ENCODE measurements around the gene KIAA1191. TPM values are rescaled to one million over a fixed set of nuclear protein-coding genes. Genes with fewer than 3 reads are reported as not detected.

KIAA1191 gene
- total and polyA plus RNA-seq, 2 of the 8 experiments (the other 6 are each of a cell fraction or from before 2014, with no cell fraction given), result 86.4 to 88.0 TPM

GRCh38 chr5:176394096-176394495 is 32.5 kb upstream of the KIAA1191 start:
- no peak overlapping the region for H3K27ac ChIP-seq (ENCODE audit: low read depth, low read length)
- H3K23me2 ChIP-seq (ENCODE audit: low read depth, low read length), result peaks cover 2% of the 10 kb centered on the region; the same call in 1 of the 2 replicates
- H4K20me1 ChIP-seq (replicated peaks in 1 of 2; ENCODE audit: control insufficient read depth in 1 of 2, insufficient read depth in 2 of 2, low read length in 2 of 2), result peaks cover 0 to 1% of the 10 kb centered on the region in 2 experiments
- H3K27me3 ChIP-seq (replicated peaks in 1 of 4; ENCODE audit: control insufficient read depth in 3 of 4, extremely low read depth in 1 of 4, insufficient read depth in 3 of 4, low read length in 3 of 4), result no peaks in the 10 kb centered on the region
- no peak overlapping the region for H3K18ac ChIP-seq (ENCODE audit: extremely low read depth, low read length)
- H4K91ac ChIP-seq (replicated peaks; ENCODE audit: insufficient read length, low read length), result no peak overlapping the region
- no peaks in the 10 kb centered on the region; a peak in 1 of 8 replicates for H3K36me3 ChIP-seq (ENCODE audit: control insufficient read depth in 2 of 4, insufficient read depth in 4 of 4, low read length in 3 of 4)
- no peak overlapping the region for H3K23ac ChIP-seq (ENCODE audit: insufficient read length)
- H3K4ac ChIP-seq (replicated peaks; ENCODE audit: insufficient read length, low read depth, low read length), result no peak overlapping the region
- H2AFZ ChIP-seq (ENCODE audit: low read length), result no peak overlapping the region
- no peak overlapping the region for H3K4me2 ChIP-seq (ENCODE audit: insufficient read depth in 1 of 2, low read depth in 2 of 2, low read length in 2 of 2)
- H2BK15ac ChIP-seq (ENCODE audit: low read length), result no peak overlapping the region
- H3K4me3 ChIP-seq (ENCODE audit: extremely low read depth in 1 of 4, insufficient read depth in 2 of 4, low read depth in 3 of 4, low read length in 4 of 4), result no peak overlapping the region
- H4K5ac ChIP-seq (ENCODE audit: insufficient read length, low read depth, low read length), result no peak overlapping the region
- no peak overlapping the region for H2BK120ac ChIP-seq (replicated peaks; ENCODE audit: low read depth, low read length)
- no peak for FAIRE-seq
- no peak overlapping the region for H2BK20ac ChIP-seq (ENCODE audit: low read length)
- H3K9me3 ChIP-seq (ENCODE audit: insufficient read depth in 2 of 2, low read depth in 1 of 2, low read length in 1 of 2), result no peaks in the 10 kb centered on the region
- no peak overlapping the region for H3K9ac ChIP-seq (replicated peaks in 1 of 4; ENCODE audit: extremely low read depth in 1 of 4, low read depth in 3 of 4, low read length in 3 of 4)
- no peak for DNase-seq (ENCODE audit: low read depth in 1 of 2, low spot score in 2 of 2)
- no peak overlapping the region for H3K56ac ChIP-seq (replicated peaks; ENCODE audit: insufficient read length, low read depth, low read length)
- CTCF ChIA-PET (ENCODE audit: partially characterized antibody), result interaction anchor here (7.9 kb wide), 1 partner anchor 12 kb away, joined by 83 read pairs; no protein-coding TSS in a partner anchor
- no peak overlapping the region for H4K8ac ChIP-seq (ENCODE audit: extremely low read depth, insufficient read depth, low read length)
- no peaks in the 10 kb centered on the region; the same call in 1 of the 2 replicates for H3K79me1 ChIP-seq (ENCODE audit: low read depth, low read length)
- H2BK5ac ChIP-seq (ENCODE audit: low read depth, low read length), result no peak overlapping the region
- 88% methylated on average over 8 of the region's 9 CpGs; no CpG with 5 or more reads in 1 of the 2 experiments for WGBS, 2 experiments (ENCODE audit: extremely low coverage in 1 of 2, insufficient coverage in 1 of 2, insufficient read length in 1 of 2, insufficient replicate concordance in 2 of 2, low coverage in 1 of 2, low lambda C conversion rate in 2 of 2, missing lambda C conversion rate in 1 of 2)
- POLR2A ChIA-PET (ENCODE audit: partially characterized antibody), result interaction anchor here (0.9 to 10.2 kb wide), 5 partner anchors 12 to 144 kb away, joined by 3 to 57 read pairs (median 3); partner anchors contain the start of gene RNF44
- H3K14ac ChIP-seq (ENCODE audit: insufficient read length), result no peak overlapping the region
- no peak overlapping the region for H2BK12ac ChIP-seq (ENCODE audit: low read depth, low read length)
- no peaks in the 10 kb centered on the region for H3K4me1 ChIP-seq (replicated peaks in 1 of 4; ENCODE audit: control insufficient read depth in 3 of 4, insufficient read depth in 4 of 4, low read length in 3 of 4)
- H2AK5ac ChIP-seq (ENCODE audit: low read depth, low read length), result no peak overlapping the region
- H3K79me2 ChIP-seq (ENCODE audit: control insufficient read depth in 1 of 2, insufficient read depth in 2 of 2, low read length in 2 of 2), result no peaks in the 10 kb centered on the region
- no peak for TF ChIP-seq SIRT6 (IDR thresholded peaks at IDR 0.05; ENCODE audit: low read length)
- no peak for TF ChIP-seq TAF1 (IDR thresholded peaks at IDR 0.05; ENCODE audit: low read depth, low read length)
- TF ChIP-seq RFX5 (IDR thresholded peaks at IDR 0.05; ENCODE audit: borderline replicate concordance, low read depth, low read length), result no peak
- TF ChIP-seq POLR2AphosphoS5 (IDR thresholded peaks at IDR 0.05; ENCODE audit: low read depth, low read length), result no peak
